ENCODE measurements around the gene TIAM2. TPM values are rescaled to one million over a fixed set of nuclear protein-coding genes. Genes with fewer than 3 reads are reported as not detected.

Gene TIAM2
- polyA plus RNA-seq, 1 experiment, result 12.6 TPM

DNA sequence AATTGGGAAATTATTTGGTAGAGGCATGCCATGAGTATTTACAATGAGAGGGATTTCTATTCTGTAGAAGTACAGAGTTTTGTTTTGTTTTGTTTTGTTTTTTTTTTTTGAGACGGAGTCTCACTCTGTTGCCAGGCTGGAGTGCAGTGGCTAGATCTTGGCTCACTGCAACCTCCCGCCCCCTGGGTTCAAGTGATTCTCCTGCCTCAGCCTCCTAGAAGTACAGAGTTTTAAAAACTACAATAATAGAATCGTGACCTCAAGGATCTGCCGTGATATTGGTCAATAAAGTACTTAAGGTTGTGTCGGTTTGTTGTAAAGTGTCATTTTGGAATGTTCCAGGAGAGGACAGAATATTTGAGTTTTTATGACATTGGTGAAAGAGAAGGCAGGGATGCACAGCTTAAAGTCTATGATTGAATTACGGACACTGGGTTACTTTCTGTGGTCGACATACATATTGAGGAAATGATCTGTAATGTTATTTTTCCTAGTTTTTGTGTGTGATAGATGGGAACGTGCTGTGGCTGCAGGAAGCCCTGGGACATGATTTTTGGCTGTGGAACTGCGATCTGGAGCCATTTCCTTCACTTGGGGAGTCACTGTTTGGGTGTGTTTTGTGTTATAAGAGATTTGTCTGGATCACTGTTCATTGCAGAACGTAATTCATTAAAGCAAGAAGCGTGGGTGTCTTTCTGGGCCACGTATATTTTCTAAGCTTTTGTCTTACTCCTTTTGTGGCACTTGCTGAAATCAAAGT lies 59.6 kb downstream of the TIAM2 start:
- POLR2A ChIA-PET, result no interaction called here
- Histone ChIP-seq H3K9me3 (ENCODE audit: control insufficient read depth, insufficient read depth, low read length) (no peaks in the 10 kb centered on the region; the same call in 1 of the 2 replicates), H3K4me3 (ENCODE audit: low read depth, low read length) (no peak overlapping the region), H3K27ac (ENCODE audit: low read depth, low read length) (no peak overlapping the region), H3K27me3 (ENCODE audit: control insufficient read depth, insufficient read depth, low read length) (no peaks in the 10 kb centered on the region)
- CTCF ChIA-PET, result no interaction called here
- no peak for DNase-seq (ENCODE audit: low read depth, low spot score)
- TF ChIP-seq, protein P1, sequence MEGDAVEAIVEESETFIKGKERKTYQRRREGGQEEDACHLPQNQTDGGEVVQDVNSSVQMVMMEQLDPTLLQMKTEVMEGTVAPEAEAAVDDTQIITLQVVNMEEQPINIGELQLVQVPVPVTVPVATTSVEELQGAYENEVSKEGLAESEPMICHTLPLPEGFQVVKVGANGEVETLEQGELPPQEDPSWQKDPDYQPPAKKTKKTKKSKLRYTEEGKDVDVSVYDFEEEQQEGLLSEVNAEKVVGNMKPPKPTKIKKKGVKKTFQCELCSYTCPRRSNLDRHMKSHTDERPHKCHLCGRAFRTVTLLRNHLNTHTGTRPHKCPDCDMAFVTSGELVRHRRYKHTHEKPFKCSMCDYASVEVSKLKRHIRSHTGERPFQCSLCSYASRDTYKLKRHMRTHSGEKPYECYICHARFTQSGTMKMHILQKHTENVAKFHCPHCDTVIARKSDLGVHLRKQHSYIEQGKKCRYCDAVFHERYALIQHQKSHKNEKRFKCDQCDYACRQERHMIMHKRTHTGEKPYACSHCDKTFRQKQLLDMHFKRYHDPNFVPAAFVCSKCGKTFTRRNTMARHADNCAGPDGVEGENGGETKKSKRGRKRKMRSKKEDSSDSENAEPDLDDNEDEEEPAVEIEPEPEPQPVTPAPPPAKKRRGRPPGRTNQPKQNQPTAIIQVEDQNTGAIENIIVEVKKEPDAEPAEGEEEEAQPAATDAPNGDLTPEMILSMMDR (IDR thresholded peaks at IDR 0.05; ENCODE audit: low read depth, low read length), result no peak

DNA sequence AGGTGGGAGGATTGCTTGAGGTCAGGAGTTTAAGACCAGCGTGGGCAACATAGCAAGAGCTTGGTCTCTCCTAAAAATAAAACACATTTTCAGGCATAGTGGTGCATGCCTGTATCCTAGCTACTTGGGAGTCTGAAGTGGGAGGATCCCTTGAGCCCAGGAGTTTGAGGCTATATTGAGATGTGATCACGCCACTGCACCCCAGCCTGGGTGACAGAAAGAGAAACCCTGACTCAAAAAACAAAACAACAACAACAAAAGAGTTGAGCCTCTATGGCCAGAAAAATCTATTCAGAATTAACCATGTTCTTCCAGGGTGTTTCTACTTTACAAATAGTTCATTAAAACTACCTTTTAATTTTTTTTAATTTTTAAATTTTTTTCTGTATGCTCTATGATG lies 60.6 kb downstream of the TIAM2 start:
- Histone ChIP-seq H3K4me3 (ENCODE audit: low read depth, low read length) (no peak overlapping the region), H3K27me3 (ENCODE audit: control insufficient read depth, insufficient read depth, low read length) (no peaks in the 10 kb centered on the region), H3K9me3 (ENCODE audit: control insufficient read depth, insufficient read depth, low read length) (no peaks in the 10 kb centered on the region; the same call in 1 of the 2 replicates), H3K27ac (ENCODE audit: low read depth, low read length) (no peak overlapping the region)
- TF ChIP-seq, protein P1 (IDR thresholded peaks at IDR 0.05; ENCODE audit: low read depth, low read length), result no peak
- no peak for DNase-seq (ENCODE audit: low read depth, low spot score)
- CTCF ChIA-PET, result no interaction called here
- POLR2A ChIA-PET, result no interaction called here

DNA sequence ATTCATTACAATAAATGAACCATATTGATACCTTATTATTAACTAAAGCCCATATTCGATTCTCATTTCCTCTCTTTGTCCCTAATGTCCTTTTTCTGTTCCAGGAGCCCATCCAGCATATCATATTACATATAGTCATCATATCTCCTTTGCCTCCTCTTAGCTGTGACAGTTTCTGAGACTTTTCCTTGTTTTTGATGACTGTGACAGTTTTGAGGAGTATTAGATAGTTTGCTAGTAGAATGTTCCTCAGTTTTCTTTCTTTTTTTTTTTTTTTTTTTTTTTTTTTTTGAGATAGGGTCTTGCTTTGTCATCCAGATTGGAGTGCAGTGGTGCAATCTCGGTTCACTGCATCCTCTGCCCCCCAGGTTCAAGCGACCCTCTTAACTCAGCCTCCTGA lies 61.6 kb downstream of the TIAM2 start:
- H3K4me3 ChIP-seq (ENCODE audit: low read depth, low read length), result no peak overlapping the region
- CTCF ChIA-PET, result no interaction called here
- H3K27me3 ChIP-seq (ENCODE audit: control insufficient read depth, insufficient read depth, low read length), result no peaks in the 10 kb centered on the region
- TF ChIP-seq, protein P1 (IDR thresholded peaks at IDR 0.05; ENCODE audit: low read depth, low read length), result no peak
- POLR2A ChIA-PET, result interaction anchor here (0.7 kb wide), 1 partner anchor 188 kb away, joined by 3 read pairs; no protein-coding TSS in a partner anchor
- H3K9me3 ChIP-seq (ENCODE audit: control insufficient read depth, insufficient read depth, low read length), result no peaks in the 10 kb centered on the region; the same call in 1 of the 2 replicates
- H3K27ac ChIP-seq (ENCODE audit: low read depth, low read length), result no peak overlapping the region
- no peak for DNase-seq (ENCODE audit: low read depth, low spot score)

DNA sequence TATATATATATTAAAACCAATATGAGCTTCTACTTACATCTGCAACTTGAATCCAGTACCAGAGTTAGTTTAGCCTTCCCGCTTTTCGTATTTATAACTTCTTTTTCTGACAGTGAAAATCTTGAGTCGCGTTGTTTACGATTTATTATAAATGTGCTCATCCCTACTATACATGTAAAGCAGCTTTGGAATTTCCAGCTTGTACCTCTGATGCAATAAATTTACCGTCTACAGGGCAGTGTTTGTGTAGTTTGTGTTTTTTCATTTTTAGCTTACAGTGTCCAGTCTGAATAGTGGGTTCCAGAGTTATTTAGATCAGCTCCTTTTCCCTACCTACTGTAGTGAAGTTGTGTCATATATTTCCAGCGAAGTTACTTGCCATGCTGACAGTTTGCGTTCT lies 66.3 kb downstream of the TIAM2 start:
- no peaks in the 10 kb centered on the region; the same call in 1 of the 2 replicates for H3K9me3 ChIP-seq (ENCODE audit: control insufficient read depth, insufficient read depth, low read length)
- H3K27ac ChIP-seq (ENCODE audit: low read depth, low read length), result no peak overlapping the region
- H3K4me3 ChIP-seq (ENCODE audit: low read depth, low read length), result no peak overlapping the region
- TF ChIP-seq, protein P1 (IDR thresholded peaks at IDR 0.05; ENCODE audit: low read depth, low read length), result no peak
- ChIA-PET CTCF (interaction anchor here (0.7 kb wide), 1 partner anchor 14 kb away, joined by 3 read pairs; no protein-coding TSS in a partner anchor), POLR2A (no interaction called here)
- DNase-seq (ENCODE audit: low read depth, low spot score), result no peak
- H3K27me3 ChIP-seq (ENCODE audit: control insufficient read depth, insufficient read depth, low read length), result no peaks in the 10 kb centered on the region

DNA sequence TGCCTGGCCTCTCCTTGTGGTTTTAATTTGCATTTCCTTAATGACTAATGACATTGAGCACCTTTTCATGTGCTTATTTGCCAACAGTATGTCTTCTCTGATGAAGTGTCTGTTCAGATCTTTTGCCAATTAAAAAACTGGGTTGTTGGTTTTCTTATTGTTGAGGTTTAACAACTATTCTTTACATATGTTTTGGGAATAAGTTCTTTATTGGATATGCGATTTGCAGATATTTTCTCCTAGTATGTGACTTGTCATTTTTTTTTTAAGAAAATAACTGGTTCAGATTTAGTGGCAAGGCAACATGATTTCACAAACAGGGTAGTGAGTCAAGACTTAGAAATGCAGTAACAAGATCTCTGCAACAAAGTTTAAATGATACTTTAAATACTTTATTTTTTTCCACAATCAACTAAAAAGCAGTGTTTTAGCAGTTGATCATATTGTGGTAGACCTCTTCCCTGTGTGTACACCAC lies 67.8 kb downstream of the TIAM2 start:
- Histone ChIP-seq H3K4me3 (ENCODE audit: low read depth, low read length) (no peak overlapping the region), H3K27ac (ENCODE audit: low read depth, low read length) (no peak overlapping the region), H3K27me3 (ENCODE audit: control insufficient read depth, insufficient read depth, low read length) (no peaks in the 10 kb centered on the region), H3K9me3 (ENCODE audit: control insufficient read depth, insufficient read depth, low read length) (no peaks in the 10 kb centered on the region; the same call in 1 of the 2 replicates)
- CTCF ChIA-PET, result no interaction called here
- TF ChIP-seq, protein P1 (IDR thresholded peaks at IDR 0.05; ENCODE audit: low read depth, low read length), result no peak
- POLR2A ChIA-PET, result interaction anchor here (0.8 kb wide), 1 partner anchor 19 kb away, joined by 3 read pairs; no protein-coding TSS in a partner anchor
- peak; percentile 54 for DNase-seq (ENCODE audit: low read depth, low spot score)
